T-cell (primary cell): Measurements from ENCODE around the gene PLAGL2. TPM values are rescaled to one million over a fixed set of nuclear protein-coding genes. Genes with fewer than 3 reads are reported as not detected.

Experiments
- ATAC-seq, 4 experiments: fragments of 200-7000 bp in 3 of 4; fragments of 150-1000 bp in 1 of 4; cut with Tn5 transposase; replicated peaks in 1 of 4; 1 replicate in 3 of 4; 2 replicates in 1 of 4; pipeline ENCODE4 v1.10.0; 2021; ENCODE audit warnings: moderate library complexity in 3 of 4, mild to moderate bottlenecking in 2 of 4, moderate number of reproducible peaks in 1 of 4
- CTCF ChIA-PET, 2 donors: fragments of 300-600 bp; sonication (Branson Sonifier 250); formaldehyde crosslinking; loops; one replicate each; lab custom pipeline; 2022; ENCODE audit warnings: antibody characterized with exemption in 2 of 2; lab: Charles Lee
- POLR2A ChIA-PET, 2 donors: fragments of 300-600 bp; sonication (Branson Sonifier 250); formaldehyde crosslinking; loops; one replicate each; lab custom pipeline; 2022; ENCODE audit warnings: antibody characterized with exemption in 2 of 2; lab: Charles Lee
- DNase-seq, 35 experiments: peaks; one replicate each; pipeline versions ENCODE4 v3.0.0 to v3.0.0-alpha.2; 2013 to 2023
- H3K27ac ChIP-seq: one replicate; pipeline ENCODE4 v1.5.1; 2013; ENCODE audit warnings: low read length
- H3K27me3 ChIP-seq, 2 experiments: replicated peaks in 1 of 2; 1 replicate in 1 of 2; 2 replicates in 1 of 2; pipeline versions ENCODE4 v1.6.1 to v1.7.0; 2013; ENCODE audit warnings: low read length in 1 of 2, mixed read lengths in 1 of 2; ENCODE audit not compliant: control insufficient read depth in 2 of 2, insufficient read depth in 2 of 2; ENCODE audit errors: extremely low read depth in 1 of 2
- H3K36me3 ChIP-seq, 2 donors: 1 replicate in 1 of 2; 2 replicates in 1 of 2; pipeline versions ENCODE4 v1.6.1 to v1.7.0; 2013; ENCODE audit warnings: low read length in 1 of 2; ENCODE audit not compliant: control insufficient read depth in 2 of 2, insufficient read depth in 1 of 2; ENCODE audit errors: extremely low read depth in 1 of 2
- H3K4me1 ChIP-seq, 2 experiments: 1 replicate in 1 of 2; 2 replicates in 1 of 2; pipeline versions ENCODE4 v1.6.1 to v1.7.0; 2013; ENCODE audit warnings: low read length in 2 of 2, mixed read lengths in 1 of 2; ENCODE audit not compliant: insufficient read depth in 2 of 2, control insufficient read depth in 1 of 2; ENCODE audit errors: extremely low read depth in 1 of 2
- H3K4me3 ChIP-seq, 2 donors: 1 replicate in 1 of 2; 2 replicates in 1 of 2; pipeline versions ENCODE4 v1.5.1 to v1.7.0; 2013; ENCODE audit warnings: mild to moderate bottlenecking in 2 of 2, low read length in 1 of 2, moderate library complexity in 1 of 2; ENCODE audit not compliant: control insufficient read depth in 1 of 2; ENCODE audit errors: extremely low read depth in 1 of 2
- H3K9me3 ChIP-seq: 2 replicates; pipeline ENCODE4 v1.7.0; 2013
- H3K27ac Mint-ChIP-seq, 2 donors: one replicate each; pipeline ENCODE4 v1.8.0; 2020 to 2021; ENCODE audit warnings: mild to moderate bottlenecking in 2 of 2, mixed read lengths in 2 of 2
- H3K27me3 Mint-ChIP-seq, 2 donors: one replicate each; pipeline ENCODE4 v1.8.0; 2021 to 2022; ENCODE audit warnings: mixed read lengths in 2 of 2
- H3K36me3 Mint-ChIP-seq: one replicate; pipeline ENCODE4 v1.8.0; 2021; ENCODE audit warnings: mixed read lengths
- H3K4me1 Mint-ChIP-seq, 3 donors: one replicate each; pipeline ENCODE4 v1.8.0; 2020 to 2022; ENCODE audit warnings: mixed read lengths in 3 of 3, mild to moderate bottlenecking in 1 of 3
- H3K4me3 Mint-ChIP-seq, 3 donors: one replicate each; pipeline ENCODE4 v1.8.0; 2020 to 2022; ENCODE audit warnings: mild to moderate bottlenecking in 3 of 3, mixed read lengths in 3 of 3, moderate library complexity in 3 of 3
- H3K9me3 Mint-ChIP-seq, 3 donors: one replicate each; pipeline ENCODE4 v1.8.0; 2020 to 2022; ENCODE audit warnings: mixed read lengths in 3 of 3
- WGBS: methylation state at CpG from one replicate; pipeline ENCODE4 v1.1.5; 2013; ENCODE audit warnings: missing lambda C conversion rate; ENCODE audit not compliant: insufficient coverage; 5-methylcytosine and 5-hydroxymethylcytosine counted together
- total RNA-seq, 35 experiments: library from RNA in 6 of 35; stranded (reverse) in 6 of 35; fragments of 120-200 nt in 1 of 35; gene quantifications; one replicate each; pipeline versions ENCODE4 v1.2.1 to v1.2.4 and lab custom pipeline; 2013 to 2026

PLAGL2 gene
- total RNA-seq, 5 donors from 2014 or later (not counting 1 experiment from before 2014, with no cell fraction given) = 12.6 to 18.2 (median 16.3) TPM

- no peak for ATAC-seq
- DNase-seq = no peak
- WGBS = 83% methylated on average over 1 of the region's 4 CpGs
- Mint-ChIP-seq H3K4me3 (no peak overlapping the region), H3K27me3 (no peaks in the 10 kb centered on the region), H3K9me3 (no peaks in the 10 kb centered on the region), H3K36me3 (peaks cover 35% of the 10 kb centered on the region), H3K4me1 (no peaks in the 10 kb centered on the region), H3K27ac (no peak overlapping the region)
- Histone ChIP-seq H3K27me3 (no peaks in the 10 kb centered on the region), H3K36me3 (peaks cover 12 to 27% of the 10 kb centered on the region in 2 donors), H3K4me3 (no peak overlapping the region), H3K9me3 (no peaks in the 10 kb centered on the region), H3K4me1 (no peaks in the 10 kb centered on the region), H3K27ac (no peak overlapping the region)
- ChIA-PET CTCF (no interaction called here), POLR2A (no interaction called here)
These were observed 40.0 kb downstream of the PLAGL2 start for GRCh38 chr20:32167552-32167951.

- H3K9me3 ChIP-seq = no peaks in the 10 kb centered on the region
- no peaks in the 10 kb centered on the region for H3K27me3 Mint-ChIP-seq
- ChIA-PET CTCF (no interaction called here), POLR2A (no interaction called here)
- H3K27ac Mint-ChIP-seq = no peak overlapping the region
- H3K36me3 ChIP-seq = peaks cover 12 to 42% of the 10 kb centered on the region in 2 donors
- H3K9me3 Mint-ChIP-seq = no peaks in the 10 kb centered on the region
- H3K4me1 ChIP-seq = no peaks in the 10 kb centered on the region
- no peak overlapping the region for H3K27ac ChIP-seq
- peaks cover 49% of the 10 kb centered on the region for H3K36me3 Mint-ChIP-seq
- H3K4me3 ChIP-seq = no peak overlapping the region
- H3K4me3 Mint-ChIP-seq = no peak overlapping the region
- 99% methylated on average over 8 of the region's 8 CpGs for WGBS
- no peak for DNase-seq
- no peaks in the 10 kb centered on the region for H3K4me1 Mint-ChIP-seq
- ATAC-seq = no peak
- H3K27me3 ChIP-seq = no peaks in the 10 kb centered on the region
These were observed 41.6 kb downstream of the PLAGL2 start for GRCh38 chr20:32165836-32166545.

- Mint-ChIP-seq H3K9me3 (no peaks in the 10 kb centered on the region), H3K27ac (no peak overlapping the region), H3K27me3 (no peaks in the 10 kb centered on the region), H3K4me3 (no peak overlapping the region), H3K36me3 (peaks cover 49% of the 10 kb centered on the region), H3K4me1 (no peaks in the 10 kb centered on the region)
- Histone ChIP-seq H3K36me3 (peaks cover 12 to 47% of the 10 kb centered on the region in 2 donors), H3K4me3 (no peak overlapping the region), H3K4me1 (no peaks in the 10 kb centered on the region), H3K27me3 (no peaks in the 10 kb centered on the region), H3K9me3 (no peaks in the 10 kb centered on the region), H3K27ac (no peak overlapping the region)
- no peak for DNase-seq
- no peak for ATAC-seq
- POLR2A ChIA-PET = no interaction called here
- 95% methylated on average over 20 of the region's 21 CpGs for WGBS
- CTCF ChIA-PET = no interaction called here
These were observed 42.4 kb downstream of the PLAGL2 start for GRCh38 chr20:32164984-32165735.

- ChIA-PET CTCF (interaction anchor here in 1 of 2 donors (0.6 kb wide), 1 partner anchor 51 kb away, joined by 3 read pairs; no protein-coding TSS in a partner anchor), POLR2A (no interaction called here)
- Mint-ChIP-seq H3K27ac (no peak overlapping the region), H3K9me3 (no peaks in the 10 kb centered on the region), H3K4me1 (no peaks in the 10 kb centered on the region), H3K36me3 (peaks cover 52% of the 10 kb centered on the region), H3K4me3 (no peak overlapping the region), H3K27me3 (no peaks in the 10 kb centered on the region)
- WGBS = 100% methylated on average over 1 of the region's 5 CpGs
- H3K4me1 ChIP-seq = no peaks in the 10 kb centered on the region
- H3K9me3 ChIP-seq = no peaks in the 10 kb centered on the region
- no peak overlapping the region for H3K4me3 ChIP-seq
- DNase-seq = no peak
- no peaks in the 10 kb centered on the region for H3K27me3 ChIP-seq
- peaks cover 12 to 59% of the 10 kb centered on the region in 2 donors for H3K36me3 ChIP-seq
- H3K27ac ChIP-seq = no peak overlapping the region
- no peak for ATAC-seq
These were observed 43.6 kb downstream of the PLAGL2 start for GRCh38 chr20:32163951-32164350.

GRCh38 chr20:32162351-32162750 lies 45.2 kb downstream of the PLAGL2 start:
- no peaks in the 10 kb centered on the region for H3K9me3 Mint-ChIP-seq
- H3K4me3 ChIP-seq = no peak overlapping the region
- 89% methylated on average over 3 of the region's 3 CpGs for WGBS
- ATAC-seq (no peak), DNase-seq (no peak)
- peaks cover 14 to 73% of the 10 kb centered on the region in 2 donors for H3K36me3 ChIP-seq
- no peaks in the 10 kb centered on the region for H3K27me3 ChIP-seq
- H3K4me3 Mint-ChIP-seq = no peak overlapping the region
- POLR2A ChIA-PET = no interaction called here
- CTCF ChIA-PET = no interaction called here
- no peak overlapping the region for H3K27ac ChIP-seq
- H3K4me1 Mint-ChIP-seq = no peaks in the 10 kb centered on the region
- H3K4me1 ChIP-seq = no peaks in the 10 kb centered on the region
- no peak overlapping the region for H3K27ac Mint-ChIP-seq
- H3K9me3 ChIP-seq = no peaks in the 10 kb centered on the region
- H3K27me3 Mint-ChIP-seq = no peaks in the 10 kb centered on the region
- peaks cover 57% of the 10 kb centered on the region for H3K36me3 Mint-ChIP-seq

- Mint-ChIP-seq H3K4me1 (no peaks in the 10 kb centered on the region), H3K36me3 (peaks cover 43% of the 10 kb centered on the region), H3K4me3 (no peak overlapping the region), H3K9me3 (no peaks in the 10 kb centered on the region), H3K27ac (no peak overlapping the region), H3K27me3 (no peaks in the 10 kb centered on the region)
- DNase-seq (no peak), ATAC-seq (no peak)
- CTCF ChIA-PET = no interaction called here
- no peaks in the 10 kb centered on the region for H3K4me1 ChIP-seq
- peaks cover 7 to 72% of the 10 kb centered on the region in 2 donors for H3K36me3 ChIP-seq
- no peak overlapping the region for H3K27ac ChIP-seq
- no peaks in the 10 kb centered on the region for H3K9me3 ChIP-seq
- H3K27me3 ChIP-seq = no peaks in the 10 kb centered on the region
- no peak overlapping the region for H3K4me3 ChIP-seq
- POLR2A ChIA-PET = no interaction called here
- WGBS = 98% methylated on average over 4 of the region's 5 CpGs
These were observed 47.2 kb downstream of the PLAGL2 start for GRCh38 chr20:32160341-32160740.
